ENCODE results near the gene FILIP1.

Gene FILIP1

GRCh38 chr6:75403563-75404080 is 90.0 kb downstream of the FILIP1 start:
- Histone ChIP-seq H2AFZ (ENCODE audit: low read length) (no peak overlapping the region), H3K4me1 (ENCODE audit: insufficient read depth, low read length, poor library complexity, severe bottlenecking) (no peaks in the 10 kb centered on the region), H4K20me1 (ENCODE audit: insufficient read depth, low read length, poor library complexity, severe bottlenecking) (no peaks in the 10 kb centered on the region), H3K36me3 (ENCODE audit: insufficient read depth, low read length) (no peaks in the 10 kb centered on the region), H3K9me2 (replicated peaks; ENCODE audit: low read depth, low read length) (no peaks in the 10 kb centered on the region), H3F3A (ENCODE audit: low read depth) (no peaks in the 10 kb centered on the region), H3K9ac (ENCODE audit: low read depth, low read length, poor library complexity, severe bottlenecking) (no peak overlapping the region), H3K9me3 (ENCODE audit: insufficient read depth, low read depth, low read length) (no peaks in the 10 kb centered on the region), H3K27me3 (ENCODE audit: insufficient read depth, low read length, poor library complexity, severe bottlenecking) (no peaks in the 10 kb centered on the region), H3K4me2 (ENCODE audit: low read depth, low read length, poor library complexity, severe bottlenecking) (no peak overlapping the region), H3K79me2 (ENCODE audit: insufficient read depth, low read length) (no peaks in the 10 kb centered on the region), H3K4me3 (ENCODE audit: low read length, poor library complexity, severe bottlenecking) (no peak overlapping the region)
- no peak for TF ChIP-seq EZH2phosphoT487 (IDR thresholded peaks at IDR 0.05; ENCODE audit: borderline replicate concordance)
- TF ChIP-seq CTCF (conservative IDR thresholded peaks at IDR 0.05; ENCODE audit: low read length) = no peak

DNA sequence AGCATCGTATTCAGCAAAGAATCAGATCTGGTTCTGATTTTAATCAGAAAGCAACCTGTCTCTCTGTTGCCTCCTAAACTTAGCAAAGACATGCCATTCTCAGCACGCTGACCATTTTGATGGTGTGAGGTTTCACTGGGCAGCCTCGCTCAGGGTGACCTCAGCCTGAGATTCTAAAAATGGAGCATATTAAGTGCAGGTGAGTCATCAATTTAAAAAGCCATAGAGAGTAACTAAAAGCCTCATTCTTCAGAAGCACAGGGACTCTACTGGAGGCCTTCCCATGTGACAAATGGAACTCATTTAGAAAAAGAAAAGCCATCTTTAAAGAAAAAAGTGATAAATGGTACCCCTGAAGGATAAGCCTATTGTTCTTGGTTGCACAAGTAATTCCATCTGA is 91.3 kb downstream of the FILIP1 start:
- Histone ChIP-seq H3K9me3 (ENCODE audit: insufficient read depth, low read depth, low read length) (no peaks in the 10 kb centered on the region), H2AFZ (ENCODE audit: low read length) (no peak overlapping the region)

DNA sequence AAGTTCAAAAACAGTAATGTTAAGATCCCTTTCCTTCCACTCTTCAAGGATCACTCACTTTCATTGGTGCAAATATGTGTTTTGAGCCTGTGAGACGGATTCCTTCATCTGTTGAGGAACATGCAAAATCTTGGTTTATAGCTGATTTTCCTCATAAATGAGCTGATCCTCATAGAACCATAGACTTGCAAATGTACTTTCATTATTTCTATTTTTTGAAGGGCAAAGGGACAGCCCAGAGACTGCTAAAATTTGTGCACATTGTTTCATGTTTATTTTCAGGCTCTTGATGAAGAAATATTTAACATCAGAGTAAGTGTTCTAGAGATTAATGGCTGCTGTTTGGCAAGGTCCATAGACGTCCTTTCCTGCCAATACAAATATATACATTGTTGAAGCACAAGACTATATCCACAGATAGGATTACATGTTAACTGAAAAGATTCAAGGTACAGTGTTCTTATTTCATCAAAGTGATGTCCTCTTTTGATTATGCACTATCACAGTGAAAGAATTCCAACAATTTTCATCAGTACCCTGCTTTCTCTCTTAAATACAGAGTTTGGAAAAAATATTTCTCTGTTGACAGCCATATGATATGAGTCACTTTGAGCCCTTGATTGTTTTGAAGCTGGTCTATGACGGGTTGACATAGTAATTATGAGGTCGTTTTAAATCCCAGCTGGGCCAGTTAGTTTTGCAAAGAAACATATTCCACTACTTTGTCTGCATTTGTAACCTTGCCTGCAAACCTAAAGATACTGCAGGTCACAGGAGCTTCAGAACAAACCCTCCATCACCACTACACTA is 95.7 kb downstream of the FILIP1 start:
- no peaks in the 10 kb centered on the region for H3K79me2 ChIP-seq (ENCODE audit: insufficient read depth, low read length)
- H3K4me3 ChIP-seq (ENCODE audit: low read length, poor library complexity, severe bottlenecking) = no peak overlapping the region
- no peak overlapping the region for H3K9ac ChIP-seq (ENCODE audit: low read depth, low read length, poor library complexity, severe bottlenecking)
- no peaks in the 10 kb centered on the region for H3K4me1 ChIP-seq (ENCODE audit: insufficient read depth, low read length, poor library complexity, severe bottlenecking)
- no peaks in the 10 kb centered on the region for H4K20me1 ChIP-seq (ENCODE audit: insufficient read depth, low read length, poor library complexity, severe bottlenecking)
- no peaks in the 10 kb centered on the region for H3K9me3 ChIP-seq (ENCODE audit: insufficient read depth, low read depth, low read length)
- no peaks in the 10 kb centered on the region for H3F3A ChIP-seq (ENCODE audit: low read depth)
- H3K27me3 ChIP-seq (ENCODE audit: insufficient read depth, low read length, poor library complexity, severe bottlenecking) = no peaks in the 10 kb centered on the region
- H2AFZ ChIP-seq (ENCODE audit: low read length) = no peak overlapping the region
- H3K9me2 ChIP-seq (replicated peaks; ENCODE audit: low read depth, low read length) = no peaks in the 10 kb centered on the region
- no peaks in the 10 kb centered on the region for H3K36me3 ChIP-seq (ENCODE audit: insufficient read depth, low read length)
- no peak overlapping the region for H3K4me2 ChIP-seq (ENCODE audit: low read depth, low read length, poor library complexity, severe bottlenecking)
- TF ChIP-seq CTCF (conservative IDR thresholded peaks at IDR 0.05; ENCODE audit: low read length) (no peak), EZH2phosphoT487 (IDR thresholded peaks at IDR 0.05; ENCODE audit: borderline replicate concordance) (no peak)

More for the DNA sequence above, 91.3 kb downstream of the FILIP1 start:
- Histone ChIP-seq H3K4me1 (ENCODE audit: insufficient read depth, low read length, poor library complexity, severe bottlenecking) (no peaks in the 10 kb centered on the region), H3K9ac (ENCODE audit: low read depth, low read length, poor library complexity, severe bottlenecking) (no peak overlapping the region), H3K4me3 (ENCODE audit: low read length, poor library complexity, severe bottlenecking) (no peak overlapping the region), H3F3A (ENCODE audit: low read depth) (no peaks in the 10 kb centered on the region), H3K4me2 (ENCODE audit: low read depth, low read length, poor library complexity, severe bottlenecking) (no peak overlapping the region), H3K79me2 (ENCODE audit: insufficient read depth, low read length) (no peaks in the 10 kb centered on the region), H3K36me3 (ENCODE audit: insufficient read depth, low read length) (no peaks in the 10 kb centered on the region), H3K27me3 (ENCODE audit: insufficient read depth, low read length, poor library complexity, severe bottlenecking) (no peaks in the 10 kb centered on the region), H3K9me2 (replicated peaks; ENCODE audit: low read depth, low read length) (no peaks in the 10 kb centered on the region), H4K20me1 (ENCODE audit: insufficient read depth, low read length, poor library complexity, severe bottlenecking) (no peaks in the 10 kb centered on the region)
- no peak for TF ChIP-seq CTCF (conservative IDR thresholded peaks at IDR 0.05; ENCODE audit: low read length)
- no peak for TF ChIP-seq EZH2phosphoT487 (IDR thresholded peaks at IDR 0.05; ENCODE audit: borderline replicate concordance)

Data from Loucy (cell line).